HG03159 (cell line): ENCODE results near the gene EOGT.

Experiments used
- ATAC-seq: cut with Tn5 transposase; IDR thresholded peaks from one replicate; pipeline ENCODE4 v1.9.1; 2021; ENCODE audit warnings: mild to moderate bottlenecking, moderate library complexity; ENCODE audit not compliant: unreplicated experiment

EOGT gene

DNA sequence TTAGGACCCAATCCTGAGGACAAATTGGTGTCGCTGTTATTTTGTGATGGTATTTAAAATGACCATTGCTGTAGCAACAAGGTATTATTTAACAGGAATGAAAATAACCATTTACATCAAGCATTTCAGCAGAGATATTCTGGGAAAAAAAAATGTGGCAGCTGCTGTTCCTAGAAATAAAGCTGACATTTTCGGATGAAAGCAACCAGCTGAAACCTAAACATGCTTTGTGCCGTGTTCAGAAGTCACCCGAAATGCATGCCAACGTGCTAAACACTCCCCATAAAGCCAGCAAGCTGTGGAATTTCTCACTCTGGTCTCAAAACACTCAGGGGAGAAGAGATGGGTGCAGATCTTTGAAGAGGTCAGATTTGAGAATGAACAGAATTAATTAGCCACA, 49.6 kb downstream of the EOGT start:
- no peak for ATAC-seq

DNA sequence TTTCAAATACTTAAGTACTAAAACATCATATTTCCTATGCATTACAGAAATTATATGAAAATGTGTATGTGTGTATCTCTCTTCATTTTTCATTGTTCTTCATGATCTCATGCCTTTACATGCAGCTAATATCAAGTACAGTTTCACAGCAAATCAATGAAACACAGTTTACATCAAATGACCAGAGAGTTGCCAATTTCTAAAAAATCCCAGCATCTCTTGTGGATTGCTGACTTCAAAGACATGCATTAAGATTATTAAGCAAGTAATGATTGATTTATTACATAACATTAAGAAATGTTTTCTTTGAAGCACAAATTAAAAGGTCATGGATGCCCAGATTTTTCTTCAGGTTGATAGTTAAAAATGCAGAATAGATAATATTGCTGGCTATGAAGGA, 50.1 kb downstream of the EOGT start:
- no peak for ATAC-seq

DNA sequence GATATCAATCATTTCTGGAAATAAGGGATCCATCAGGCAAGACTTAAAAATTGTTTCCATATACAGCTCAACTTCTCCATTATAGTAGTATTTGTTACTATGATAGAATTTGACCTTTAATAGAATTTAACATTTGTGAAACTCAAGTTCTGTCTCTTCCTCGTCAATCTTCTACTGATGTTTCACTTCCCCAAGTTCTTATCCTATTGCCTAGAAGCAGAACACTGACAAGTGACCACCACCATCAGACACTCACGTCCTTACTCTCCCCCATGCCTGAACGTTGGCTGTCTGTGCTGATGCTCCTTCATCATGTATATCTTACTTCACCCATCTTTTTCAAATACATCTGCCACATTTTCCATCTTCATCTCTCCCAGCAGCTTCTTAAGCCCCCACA, 54.6 kb downstream of the EOGT start:
- ATAC-seq: no peak

DNA sequence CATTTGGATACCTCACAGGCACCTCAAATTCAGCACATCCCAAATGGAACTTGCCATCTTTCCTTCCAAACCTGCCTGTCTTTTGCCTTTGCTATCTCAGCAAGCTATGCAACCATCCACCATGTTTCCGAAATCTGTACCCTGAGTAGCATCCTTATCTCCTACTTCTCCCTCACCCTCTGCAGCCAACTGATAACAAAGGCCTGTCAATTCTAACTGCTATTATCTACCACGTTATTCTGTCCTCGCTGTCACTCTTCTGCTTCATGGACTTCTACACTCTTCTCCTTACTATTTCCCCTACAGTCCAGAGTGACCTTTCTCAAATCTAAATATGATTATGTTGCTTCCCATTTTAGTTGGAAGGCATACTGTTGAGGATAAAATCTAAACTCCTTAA, 55.6 kb downstream of the EOGT start:
- no peak for ATAC-seq

DNA sequence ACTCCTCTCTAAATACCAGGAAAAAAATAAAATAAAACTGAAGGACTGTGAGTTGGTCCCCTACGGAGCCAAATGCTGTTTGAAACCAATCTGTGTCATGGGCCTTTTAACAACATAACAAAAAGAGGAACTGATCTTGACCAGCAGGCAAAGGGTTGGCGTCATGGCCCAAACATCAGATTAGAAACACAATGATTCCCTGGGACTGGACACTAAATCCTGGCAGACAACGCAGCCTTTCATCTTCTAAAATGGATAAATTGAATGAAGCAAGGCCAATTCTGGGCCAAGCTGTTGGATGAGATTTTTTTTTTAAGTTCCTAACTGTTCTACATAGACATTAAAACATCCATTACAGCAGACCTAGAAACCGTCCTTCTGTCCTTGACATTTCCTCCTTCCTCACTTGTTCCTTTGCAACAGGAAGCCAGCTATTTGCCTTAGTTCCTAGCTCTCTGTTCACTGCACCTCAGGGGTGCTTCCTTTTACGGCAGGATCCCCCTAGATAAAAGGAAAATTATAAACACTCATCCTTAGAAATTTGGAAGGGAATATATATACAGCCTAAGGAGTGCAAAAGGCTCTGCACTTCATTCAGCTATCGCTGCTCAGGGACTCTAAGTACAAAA, 59.6 kb downstream of the EOGT start:
- no peak for ATAC-seq

DNA sequence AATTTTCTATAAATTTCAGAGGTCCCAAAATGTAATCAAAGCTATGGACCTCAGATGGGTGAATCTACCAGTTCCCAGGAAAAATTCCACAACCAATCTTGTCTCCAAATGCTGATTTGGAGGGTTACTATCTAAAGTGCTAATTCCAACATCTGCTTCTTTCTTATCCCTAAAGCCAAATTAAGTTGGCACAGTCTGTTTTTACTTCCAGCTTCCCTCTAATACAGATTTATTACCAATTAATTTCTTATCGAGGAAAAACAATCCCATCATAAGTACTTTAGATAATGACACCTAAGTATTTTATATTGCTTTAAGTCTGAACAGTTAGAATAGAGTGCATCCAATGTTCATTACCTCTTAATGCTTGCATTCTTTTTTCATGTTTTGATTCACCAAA, 68.3 kb downstream of the EOGT start:
- ATAC-seq: no peak

DNA sequence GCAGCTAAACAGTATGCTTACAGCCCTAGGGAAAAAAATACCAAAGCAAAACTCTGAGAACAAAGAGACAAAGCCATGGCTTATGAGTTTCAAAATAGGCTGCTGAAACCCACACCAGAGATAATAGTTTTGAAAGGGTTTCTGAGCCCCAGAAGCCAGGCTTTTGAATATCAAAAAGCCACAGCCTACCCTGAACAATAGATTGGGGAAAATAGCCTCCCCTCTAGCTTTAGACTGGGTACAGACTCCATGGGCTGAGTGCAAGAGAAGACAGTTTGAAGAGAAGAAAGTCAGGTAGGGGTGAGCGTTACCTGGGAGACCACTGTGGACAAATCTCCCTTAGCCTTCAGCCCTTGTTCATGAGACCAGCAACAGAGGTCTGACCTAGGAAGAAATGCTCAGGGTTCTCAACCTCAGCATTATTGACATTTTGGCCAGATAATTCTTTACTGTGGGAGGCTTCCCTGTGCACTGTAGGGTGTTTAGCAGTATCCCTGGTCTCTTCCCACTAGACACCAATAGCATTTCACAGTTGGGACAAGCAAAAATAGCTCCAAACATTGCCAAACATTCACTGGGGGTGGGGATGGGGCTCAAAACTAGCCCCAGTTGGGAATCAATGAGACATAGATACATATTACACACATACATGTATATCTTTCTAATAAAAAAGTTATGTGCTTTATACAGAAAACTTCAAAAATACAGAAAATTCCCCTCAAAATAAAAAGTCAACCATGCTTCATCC, 69.6 kb downstream of the EOGT start:
- ATAC-seq: no peak

DNA sequence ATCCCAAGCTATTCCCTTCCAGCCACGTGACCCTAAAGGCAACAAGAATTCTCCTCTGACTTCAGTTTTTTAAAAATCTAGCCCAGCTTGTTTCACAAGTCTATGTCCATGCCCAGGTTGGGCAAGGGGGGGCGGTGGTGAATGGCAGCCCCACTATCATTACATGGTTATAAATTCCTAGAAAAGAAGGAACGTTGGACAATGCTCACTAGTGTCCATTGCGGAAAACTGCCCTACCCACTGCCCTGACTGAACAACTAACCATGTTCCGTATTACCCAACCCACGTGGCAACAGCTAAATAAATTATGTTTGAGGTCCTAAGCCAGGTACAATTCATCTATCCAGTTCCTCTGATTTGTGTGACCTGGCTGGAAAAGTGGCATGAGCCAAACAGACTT, 72.4 kb downstream of the EOGT start:
- no peak for ATAC-seq

DNA sequence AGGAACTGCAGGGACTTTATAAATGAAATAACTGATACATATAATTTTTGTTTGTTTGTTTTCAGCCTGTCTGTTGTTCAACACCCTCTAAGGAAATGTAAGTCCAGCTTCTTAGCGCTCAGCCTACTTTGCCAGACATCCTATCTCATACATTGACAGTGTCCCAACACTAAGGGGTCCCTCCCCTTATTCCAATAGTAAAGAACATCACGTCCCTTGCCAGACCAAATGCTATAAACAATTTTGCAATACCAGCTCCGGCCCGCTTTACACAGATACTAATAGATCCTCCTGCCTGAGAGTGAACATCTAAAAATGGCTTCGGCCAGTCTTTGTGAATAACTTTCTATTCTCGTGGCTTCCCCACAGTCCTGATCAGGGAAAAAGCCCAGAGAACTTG, 76.6 kb downstream of the EOGT start:
- no peak for ATAC-seq

DNA sequence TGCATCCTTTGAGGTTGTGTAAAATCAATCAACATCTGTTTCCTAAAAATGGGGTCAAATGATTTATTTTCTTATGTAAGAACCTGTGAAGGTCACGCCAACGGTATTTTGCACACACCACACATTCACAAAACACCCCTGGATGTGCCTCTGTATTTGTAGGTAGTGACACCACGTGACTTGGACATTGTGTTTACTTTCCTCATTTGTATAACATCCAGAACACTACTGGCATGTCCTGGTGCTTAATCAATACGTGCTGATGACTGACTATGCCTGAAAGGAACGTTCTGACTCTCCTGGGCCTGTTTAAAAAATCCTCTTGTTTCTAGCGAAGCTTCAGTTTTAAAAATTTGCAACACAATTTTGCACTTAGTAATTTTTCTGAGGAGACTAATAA, 77.7 kb downstream of the EOGT start:
- ATAC-seq: no peak

DNA sequence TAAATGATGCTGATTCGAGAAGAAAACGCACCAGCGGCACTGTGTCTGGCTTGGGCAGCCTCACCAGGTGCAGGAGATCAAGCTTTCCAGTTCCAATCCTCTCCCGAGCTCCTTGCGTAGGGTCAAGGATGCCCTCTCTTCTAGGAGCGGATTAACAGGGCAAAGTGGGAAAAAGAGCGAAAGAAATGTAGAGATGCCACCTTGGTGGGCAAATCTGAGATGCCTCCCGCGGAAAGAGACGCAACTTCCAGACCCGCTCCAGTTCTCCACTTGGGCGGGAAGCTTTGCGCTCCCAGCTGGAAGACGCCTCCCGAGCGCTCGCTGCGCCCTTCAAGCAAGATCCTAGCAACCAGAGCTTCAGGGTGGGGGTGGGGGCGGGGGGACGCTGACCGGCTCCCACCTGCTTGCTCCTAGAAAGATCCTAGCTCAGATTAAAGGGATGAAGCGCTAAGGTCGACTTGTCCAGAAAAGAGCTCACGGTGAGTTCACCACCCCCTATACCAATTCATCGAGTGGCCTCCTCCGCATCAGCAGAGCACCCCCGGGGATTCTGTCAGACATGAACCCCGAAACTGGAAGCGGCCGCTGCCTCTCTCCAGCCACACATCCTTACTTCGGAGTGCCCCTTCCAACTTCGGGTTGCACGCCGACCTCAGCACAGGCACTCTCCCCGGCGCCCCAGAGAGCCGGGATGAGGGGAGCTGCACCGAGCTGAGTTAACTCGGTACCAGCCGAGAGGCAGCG, 81.9 kb downstream of the EOGT start:
- ATAC-seq: no peak
